Hippocampal formation (tissue), 2 donors: ENCODE data around the gene P2RX2.

Experiments
- DNase-seq, 2 donors: peaks; one replicate each; lab custom pipeline; 2025; lab: John Stamatoyannopoulos, UW

Gene P2RX2

DNA sequence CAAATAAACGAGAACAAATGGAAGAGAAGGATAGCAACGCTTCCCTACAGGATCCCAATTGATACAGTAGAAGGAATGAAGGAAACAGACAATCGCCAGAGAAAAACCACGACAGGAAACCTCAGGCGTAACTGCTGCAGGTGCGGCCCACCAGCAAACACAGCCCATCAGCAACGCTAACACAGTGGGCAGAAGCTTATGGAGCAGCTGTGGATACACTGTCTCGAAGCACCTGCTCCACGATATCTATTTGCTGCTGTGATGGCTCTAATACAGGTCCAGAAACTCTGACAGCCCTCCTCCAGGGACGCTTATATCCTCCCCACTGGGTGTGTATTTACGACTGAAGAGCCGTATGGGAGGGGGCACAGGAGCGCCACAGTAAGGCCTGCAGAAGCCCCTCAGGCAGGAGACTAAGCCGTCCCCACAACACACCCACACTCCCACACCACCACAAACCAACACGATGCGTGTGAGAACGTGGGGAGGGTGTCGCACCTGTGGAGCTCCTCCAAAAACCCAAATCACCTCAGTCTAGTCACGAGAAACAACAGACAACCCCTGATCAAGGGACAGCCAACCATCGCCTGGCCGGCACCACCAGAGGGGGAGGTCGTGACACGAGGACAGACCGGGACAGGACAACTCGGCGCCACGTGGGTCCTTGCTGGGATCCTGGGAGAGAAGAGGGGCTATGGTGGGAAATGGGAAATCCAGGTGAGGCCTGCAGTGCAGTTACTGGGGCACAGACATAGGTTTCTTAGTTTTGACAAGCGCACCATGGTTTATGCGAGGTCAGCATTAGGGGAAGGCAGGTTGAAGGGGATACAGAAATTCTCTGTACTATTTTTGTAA lies 44.6 kb downstream of the P2RX2 start:
- DNase-seq, result no peak

DNA sequence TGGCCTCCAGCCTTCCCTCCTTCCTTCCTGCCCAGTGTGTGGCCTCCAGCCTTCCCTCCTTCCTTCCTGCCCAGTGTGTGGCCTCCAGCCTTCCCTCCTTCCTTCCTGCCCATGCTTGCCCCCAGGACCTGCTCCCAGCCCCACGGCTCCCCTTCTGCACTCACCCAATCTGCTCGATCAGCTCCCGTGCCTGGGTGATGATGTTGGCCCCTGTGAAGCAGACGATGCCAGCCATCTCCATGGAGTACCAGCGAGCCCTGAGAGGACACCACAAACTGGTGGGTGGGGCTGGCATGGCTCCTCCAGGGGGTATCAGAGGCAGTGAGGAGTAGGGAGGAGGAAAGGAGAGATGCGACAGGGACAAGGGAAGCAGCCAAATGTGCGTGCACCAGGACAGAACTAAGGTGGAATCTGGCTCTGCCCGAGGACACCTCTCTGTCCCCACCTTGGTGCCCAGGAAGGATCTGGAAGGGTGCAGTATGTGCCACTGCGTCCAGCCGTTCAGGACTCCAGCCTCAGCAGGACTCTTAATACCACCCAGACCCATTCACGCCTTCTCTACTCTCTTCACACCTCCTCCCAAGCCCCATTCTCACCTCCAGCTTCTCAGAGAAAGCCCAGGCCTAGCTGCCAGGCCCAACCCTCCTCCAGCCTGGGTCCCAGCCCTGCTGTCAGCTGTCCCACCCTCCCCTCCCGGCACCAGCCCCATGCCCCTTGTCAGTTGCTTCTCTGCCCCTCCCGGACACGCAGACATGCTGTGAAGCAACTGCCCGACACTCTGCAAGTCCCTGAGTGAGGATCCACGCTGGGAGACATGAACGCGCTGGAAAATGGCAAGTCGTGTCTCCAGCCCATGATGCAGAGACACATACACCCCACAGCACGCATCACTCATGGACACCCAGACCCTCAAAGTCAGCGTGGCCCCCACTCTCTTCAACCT lies 45.9 kb downstream of the P2RX2 start:
- DNase-seq, result no peak

DNA sequence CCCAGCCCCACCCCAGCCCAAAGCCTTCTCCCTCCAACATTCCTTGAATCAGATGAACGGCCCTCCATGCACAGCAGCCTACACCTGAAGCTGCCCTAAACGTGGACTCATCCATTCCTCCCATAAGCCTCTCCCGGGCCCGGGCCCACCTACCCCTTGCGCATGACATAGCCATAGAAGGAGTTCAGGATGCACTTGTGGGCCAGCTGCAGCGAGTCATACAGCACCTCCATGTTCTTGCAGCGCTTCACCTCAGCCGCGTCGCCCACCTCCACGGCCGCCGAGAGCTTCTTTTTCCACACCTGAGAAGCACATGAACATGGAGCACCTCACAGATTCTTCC lies 46.5 kb downstream of the P2RX2 start:
- DNase-seq, result no peak

- DNase-seq, result no peak
Observed at GRCh38 chr12:132665794-132666193, 47.2 kb downstream of the P2RX2 start.

- DNase-seq, result no peak
Observed at GRCh38 chr12:132668191-132669088, 49.9 kb downstream of the P2RX2 start.

GRCh38 chr12:132669166-132669879 lies 50.7 kb downstream of the P2RX2 start:
- no peak for DNase-seq
